ENCODE results near the gene ANGPTL8.

The ANGPTL8 gene

DNA sequence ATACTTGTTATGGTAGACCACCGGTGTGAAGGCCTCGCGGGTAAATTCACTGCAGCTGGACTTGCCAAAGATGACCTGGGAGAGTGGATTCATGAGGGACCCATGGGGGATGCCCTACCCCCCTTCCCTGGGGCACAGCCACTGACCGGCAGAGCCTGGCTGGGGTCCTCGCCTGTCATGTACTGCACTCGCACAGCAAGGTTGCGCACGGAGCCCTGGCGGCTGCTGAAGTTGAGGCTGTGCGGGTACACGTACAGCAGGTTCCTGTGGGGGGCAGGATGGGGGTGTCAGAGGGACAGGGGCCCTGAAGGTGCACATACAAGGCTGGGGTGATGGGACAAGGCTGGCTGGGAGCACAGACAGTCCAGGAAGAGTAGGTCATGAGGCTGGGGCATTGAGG, 1.4 kb upstream of the ANGPTL8 start:
- no peak for DNase-seq

DNA sequence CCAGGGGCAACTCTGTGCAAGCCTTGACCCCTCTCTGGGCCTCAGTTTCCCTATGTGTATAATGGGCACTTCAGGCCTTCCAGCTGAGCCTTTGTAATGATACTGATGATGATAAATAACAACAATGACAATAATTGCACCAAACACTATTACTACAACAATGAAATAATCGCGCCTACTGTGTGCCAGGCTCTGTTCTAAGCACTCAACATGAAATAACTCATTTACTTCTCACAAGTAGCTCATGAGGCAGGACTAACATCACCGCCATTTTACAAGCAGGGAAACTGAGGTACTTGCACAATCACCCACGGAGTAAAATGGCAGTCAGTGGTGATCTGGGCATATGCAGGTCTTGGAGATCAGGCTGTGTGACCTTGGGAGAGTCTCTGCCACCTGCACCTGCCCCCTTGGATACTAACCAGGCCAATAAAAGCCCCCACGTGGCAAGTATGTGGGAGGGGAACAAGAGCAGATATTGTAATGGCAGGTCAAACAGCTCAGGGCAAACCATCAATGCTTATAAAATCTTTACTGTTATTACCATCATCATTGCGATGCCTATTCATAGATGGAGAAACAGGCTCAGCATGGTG, 540 bp upstream of the ANGPTL8 start:
- no peak for DNase-seq

DNA sequence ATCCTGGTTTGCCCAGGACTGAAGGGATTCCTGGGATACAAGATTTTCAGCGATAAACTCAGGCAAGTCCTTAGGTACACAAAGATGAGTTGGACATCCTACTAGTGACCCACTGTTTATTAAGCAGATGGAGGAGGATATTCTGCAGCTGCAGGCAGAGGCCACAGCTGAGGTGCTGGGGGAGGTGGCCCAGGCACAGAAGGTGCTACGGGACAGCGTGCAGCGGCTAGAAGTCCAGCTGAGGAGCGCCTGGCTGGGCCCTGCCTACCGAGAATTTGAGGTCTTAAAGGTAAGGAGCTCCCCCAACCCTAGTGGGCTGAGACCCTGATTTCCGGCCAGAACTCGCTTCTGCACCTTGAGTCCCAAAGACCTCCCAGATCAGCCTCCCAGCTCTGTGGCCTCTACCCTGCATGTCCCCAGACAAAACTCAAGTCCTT, 607 bp downstream of the ANGPTL8 start:
- DNase-seq = no peak

DNA sequence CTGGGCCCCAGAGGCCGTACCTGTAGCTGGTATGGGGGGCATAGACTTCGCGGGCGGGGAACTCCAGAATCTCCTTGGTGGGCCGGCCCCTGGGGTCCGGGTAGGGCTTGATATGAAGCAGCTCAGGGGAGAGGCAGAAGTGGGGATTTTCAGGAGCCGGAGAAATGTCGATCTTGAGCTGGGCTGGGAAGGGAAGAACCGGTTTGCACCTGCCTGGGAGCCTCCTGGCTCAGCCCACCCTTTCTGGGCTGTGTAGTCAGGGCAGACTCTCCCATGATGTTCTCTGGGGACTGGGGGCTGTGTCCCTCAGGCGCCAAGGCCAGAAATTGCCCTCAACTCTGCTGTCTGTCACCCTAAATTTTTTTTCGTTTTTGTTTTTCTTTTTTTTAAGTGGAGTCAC, 2.6 kb downstream of the ANGPTL8 start:
- no peak for DNase-seq

DNA sequence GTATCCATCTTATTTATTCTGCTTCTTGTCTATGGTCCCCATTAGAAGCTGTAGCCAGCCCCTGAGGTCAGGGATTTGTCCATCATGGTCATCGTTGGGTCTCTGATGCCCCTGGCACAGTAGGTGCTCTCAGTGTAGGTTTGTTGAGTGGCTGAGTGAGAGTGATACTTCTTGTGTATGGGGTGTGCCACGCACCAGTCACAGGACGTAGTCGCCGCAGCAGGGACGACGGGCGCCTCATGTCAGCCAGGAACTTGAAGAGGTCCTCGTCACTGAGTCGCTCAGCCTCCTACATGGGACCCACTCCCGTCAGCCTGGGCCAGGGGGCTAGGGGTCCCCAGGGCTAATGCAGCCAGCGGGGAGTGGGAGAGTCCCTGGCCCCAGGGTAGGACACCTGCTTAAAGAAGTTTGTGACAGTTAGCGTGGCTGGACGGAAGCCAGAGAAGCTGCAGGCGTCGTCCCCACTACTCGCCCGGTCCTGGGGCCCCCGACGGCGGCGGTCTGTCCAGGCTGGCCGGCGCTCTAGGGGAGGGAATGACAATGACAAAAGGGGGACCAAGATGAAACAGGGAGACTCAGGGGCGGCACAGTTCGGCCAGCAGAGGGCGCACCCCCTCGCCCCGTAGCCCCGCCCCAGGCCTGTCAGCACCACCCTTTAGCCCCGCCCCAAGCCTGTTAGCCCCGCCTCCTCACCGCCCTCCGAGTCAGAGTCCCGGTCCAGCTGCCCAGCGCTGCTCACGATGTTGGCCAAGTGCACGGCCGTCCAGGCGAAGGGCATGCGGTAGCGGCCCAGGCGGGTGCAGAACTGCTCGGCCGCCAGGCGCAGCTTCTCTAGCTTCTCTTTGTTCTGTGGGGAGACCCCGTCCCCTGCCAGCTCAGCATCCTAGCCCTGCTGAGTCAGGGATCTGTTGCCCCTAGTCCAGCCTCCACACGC, 3.7 kb downstream of the ANGPTL8 start:
- peak; percentile 33 to 62 for DNase-seq

DNA sequence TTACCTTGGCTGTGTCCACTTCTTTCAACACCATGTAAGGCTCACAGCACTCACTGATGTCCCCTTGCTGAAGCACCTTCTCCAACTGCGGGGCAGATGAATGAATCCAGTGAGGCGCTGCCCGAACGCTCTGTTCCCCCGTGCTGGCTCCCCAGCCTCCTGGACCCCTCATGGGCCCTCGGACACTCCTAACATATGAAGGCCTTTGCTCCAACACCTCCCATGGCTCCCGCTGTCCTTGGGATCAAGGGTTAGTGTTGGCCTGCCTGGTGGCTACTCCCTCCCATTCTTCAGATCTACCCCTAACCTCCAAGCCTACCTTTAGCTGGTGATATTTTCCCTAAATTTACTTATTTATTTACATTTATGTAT, 4.4 kb downstream of the ANGPTL8 start:
- no peak for DNase-seq

DNA sequence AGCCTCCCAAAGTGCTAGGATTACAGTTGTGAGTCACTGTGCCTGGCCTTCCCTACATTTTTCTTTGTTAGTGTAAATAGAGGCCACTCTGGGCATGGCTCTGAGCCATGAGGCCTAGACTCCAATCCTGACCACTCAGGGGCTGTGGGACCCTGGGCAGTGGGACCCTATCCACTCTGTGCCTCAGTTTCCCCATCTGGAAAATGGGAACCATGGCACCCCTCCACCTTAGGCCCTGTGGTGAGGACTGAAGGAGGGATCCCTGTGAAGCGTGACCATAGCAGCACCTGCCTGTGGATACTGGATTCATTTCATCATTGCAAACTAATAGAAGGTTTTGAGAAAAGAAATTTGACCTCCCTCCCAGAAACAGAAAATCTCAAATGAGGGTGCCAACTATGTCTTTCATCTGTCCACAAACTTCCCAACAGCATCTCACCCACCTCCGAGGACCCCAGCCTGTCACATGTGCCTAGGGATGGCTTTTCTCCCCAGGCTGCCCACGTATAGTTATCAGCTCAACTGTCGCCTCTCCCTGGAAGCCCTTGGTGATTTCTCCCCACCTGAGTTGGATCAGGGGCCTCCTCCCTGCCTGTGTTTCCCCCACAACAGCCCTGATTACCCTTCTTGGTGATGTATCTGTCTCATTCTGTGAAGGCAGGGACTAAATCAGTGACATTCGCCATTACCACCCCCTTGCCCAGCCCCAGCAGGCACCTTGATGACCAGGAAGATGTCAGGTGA, 5.6 kb downstream of the ANGPTL8 start:
- DNase-seq = no peak

DNA sequence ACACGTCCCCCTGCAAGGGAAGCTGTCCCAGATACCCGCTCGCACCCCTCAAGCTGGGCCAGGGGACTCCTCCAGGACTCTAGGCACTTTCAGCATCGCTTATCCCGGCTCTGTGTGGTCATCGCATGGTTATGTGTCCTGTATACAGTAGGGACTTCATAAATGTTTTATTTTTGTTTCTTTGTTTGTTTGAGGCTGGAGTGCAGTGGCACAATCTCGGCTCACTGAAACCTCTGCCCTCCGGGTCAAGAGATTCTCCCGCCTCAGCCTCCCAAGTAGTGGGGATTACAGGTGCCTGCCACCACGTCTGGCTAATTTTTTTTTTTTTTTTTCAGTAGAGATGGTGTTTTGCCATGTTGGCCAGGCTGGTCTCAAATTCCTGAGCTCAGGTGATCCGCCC, 7.5 kb downstream of the ANGPTL8 start:
- DNase-seq = no peak

DNA sequence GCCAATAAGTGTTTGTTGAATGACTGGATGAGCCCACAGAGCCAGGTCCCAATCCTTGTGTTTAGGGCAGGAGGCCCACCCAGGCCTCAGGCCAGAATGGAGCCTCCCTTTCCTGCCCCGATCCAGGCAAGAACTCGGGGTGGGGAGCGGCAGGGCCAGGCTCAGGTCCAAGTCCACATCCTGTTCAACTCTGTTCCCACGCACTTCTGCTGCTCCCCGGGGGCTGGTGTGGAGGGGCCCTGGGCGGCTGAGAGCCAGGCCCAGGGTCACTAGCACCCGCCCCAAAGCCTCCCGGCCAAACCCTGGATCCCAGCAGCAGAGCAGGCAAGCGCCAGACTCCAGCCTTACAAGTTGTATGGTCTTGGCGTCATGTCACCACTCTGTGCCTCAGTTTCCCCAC, 8.0 kb downstream of the ANGPTL8 start:
- no peak for DNase-seq

DNA sequence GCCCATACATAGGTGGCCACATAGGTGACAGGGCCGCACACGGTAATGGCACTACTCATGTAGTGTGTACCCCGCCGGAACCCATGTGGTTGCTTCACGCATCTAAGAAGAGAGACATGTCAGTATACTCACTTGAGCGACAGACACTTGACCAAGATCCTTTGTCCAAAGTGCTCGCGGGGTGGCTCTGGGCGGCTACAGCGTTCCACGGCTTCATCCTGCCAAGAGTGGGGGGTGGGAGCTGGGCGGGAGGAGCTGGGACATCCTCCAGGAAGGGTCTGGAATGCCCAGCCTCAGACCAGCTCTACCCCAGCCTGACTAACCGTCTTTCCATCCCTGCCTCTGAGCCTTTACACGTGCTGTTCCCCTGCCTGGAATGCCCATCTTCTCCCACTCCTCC, 8.5 kb downstream of the ANGPTL8 start:
- DNase-seq = no peak

DNA sequence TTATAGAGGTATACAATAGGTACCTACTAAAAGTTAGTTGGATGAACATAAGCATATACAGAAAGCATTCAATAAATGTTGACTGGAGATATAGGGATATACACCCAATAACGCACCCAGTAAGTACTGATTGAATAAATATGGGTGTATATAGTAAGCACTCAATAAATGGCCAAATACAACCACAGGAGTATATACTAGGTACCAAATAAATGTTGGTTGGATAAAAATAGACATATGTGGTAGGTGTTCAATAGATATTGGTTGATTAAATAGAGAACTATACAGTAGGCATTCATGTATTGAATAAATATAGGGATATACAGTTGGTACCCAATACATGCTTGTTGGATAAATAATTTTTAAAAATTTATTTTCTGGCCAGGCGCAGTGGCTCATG, 9.4 kb downstream of the ANGPTL8 start:
- DNase-seq = no peak

DNA sequence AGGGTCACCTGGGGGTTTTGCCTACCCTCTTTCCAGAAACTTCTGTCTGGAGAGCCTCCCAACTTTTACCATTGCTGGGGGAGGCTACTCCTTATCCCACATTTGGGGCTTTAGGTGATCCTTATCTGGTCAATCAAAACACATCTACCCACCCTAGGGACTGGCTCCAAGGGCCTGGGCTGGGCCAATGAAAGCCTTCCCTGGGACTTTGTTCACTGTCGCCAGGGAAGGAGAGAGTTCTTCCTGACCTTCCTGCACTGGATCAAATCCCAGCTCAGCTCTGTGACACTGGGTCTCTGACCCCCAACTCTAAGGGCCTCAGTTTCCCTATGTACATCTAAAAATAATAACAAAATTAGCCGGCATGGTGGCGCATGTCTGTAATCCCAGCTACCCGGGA, 11.8 kb downstream of the ANGPTL8 start:
- DNase-seq = no peak

DNA sequence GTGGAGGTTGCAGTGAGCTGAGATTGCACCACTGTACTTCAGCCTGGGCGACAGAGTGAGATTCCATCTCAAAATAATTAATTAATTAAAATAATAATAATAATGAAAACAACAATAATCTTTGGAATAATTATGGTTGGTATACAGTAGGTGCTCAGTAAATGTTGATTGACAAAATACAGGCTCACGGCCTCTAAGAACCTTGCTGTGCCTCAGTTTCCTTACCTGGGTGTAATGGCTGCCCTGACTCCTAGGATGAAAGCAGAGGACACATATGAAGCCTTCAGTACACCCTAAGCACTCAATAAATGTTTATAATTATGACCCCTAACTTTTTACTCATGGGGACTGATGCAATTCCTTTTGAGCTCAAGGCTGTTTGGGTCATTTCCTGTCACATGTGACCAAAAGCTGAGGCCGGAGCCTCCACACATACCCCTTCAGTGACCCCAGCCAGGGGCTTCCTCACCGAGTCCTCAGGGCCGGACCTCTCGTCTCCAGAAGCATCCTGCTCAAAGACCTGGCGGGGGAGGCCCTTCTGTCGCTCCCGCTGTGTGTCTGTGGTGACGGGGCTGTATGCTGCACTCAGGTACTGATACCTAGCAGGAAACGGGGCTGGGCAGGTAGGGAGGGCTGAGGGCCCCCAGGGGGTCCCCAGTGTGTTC, 12.4 kb downstream of the ANGPTL8 start:
- no peak for DNase-seq

DNA sequence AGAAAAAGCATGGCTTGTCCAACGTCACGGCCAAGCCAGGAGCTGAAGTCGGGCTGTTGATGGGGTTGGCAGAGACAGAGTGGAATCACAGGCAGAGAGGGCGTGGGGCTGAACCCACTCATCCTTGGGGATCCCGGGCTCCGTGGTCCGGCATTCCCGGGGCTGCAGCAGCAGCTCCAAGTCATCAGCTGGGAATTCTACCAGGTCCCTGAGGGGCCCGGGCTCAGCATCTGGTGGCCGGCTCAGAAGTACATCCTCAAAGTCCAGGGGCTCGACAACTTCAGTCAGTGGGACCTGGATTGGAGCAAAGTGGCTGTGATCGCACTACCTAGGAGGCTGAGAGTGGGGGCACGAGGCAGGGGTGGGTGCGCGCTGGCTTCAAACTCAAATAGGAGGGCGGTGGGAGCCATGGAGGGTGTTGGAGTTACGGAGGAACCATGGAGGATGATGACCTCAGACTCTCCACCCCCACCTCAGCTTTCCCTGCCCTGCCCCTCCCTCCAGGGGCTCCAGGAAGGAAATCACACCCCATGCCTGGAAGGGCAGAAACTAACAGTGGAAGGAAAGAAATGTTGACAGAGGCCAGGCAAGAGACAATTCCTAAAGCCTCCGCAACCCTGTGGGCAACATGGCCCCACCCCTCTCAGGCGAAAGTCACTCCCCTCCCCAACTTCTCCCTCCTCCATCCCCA, 13.4 kb downstream of the ANGPTL8 start:
- DNase-seq = no peak

DNA sequence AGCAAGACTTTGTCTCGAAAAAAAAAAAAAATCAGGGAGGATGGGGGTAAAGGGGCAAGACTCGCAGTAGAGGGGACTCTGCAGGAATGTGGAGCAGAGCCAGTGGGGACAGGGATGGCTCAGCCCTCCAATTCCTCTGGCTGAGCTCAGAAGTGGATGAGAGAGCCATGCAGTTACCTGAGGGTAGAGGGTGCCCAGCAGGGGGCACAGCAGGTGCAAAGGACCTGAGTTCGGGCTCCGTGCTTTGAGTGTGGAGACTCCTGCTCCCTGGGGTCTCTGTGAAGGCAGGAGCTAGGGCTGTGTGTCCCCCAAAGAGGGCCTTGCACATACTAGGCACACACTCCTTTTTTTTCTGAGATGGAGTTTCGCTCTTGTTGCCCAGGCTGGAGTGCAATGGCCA, 15.2 kb downstream of the ANGPTL8 start:
- DNase-seq = no peak

DNA sequence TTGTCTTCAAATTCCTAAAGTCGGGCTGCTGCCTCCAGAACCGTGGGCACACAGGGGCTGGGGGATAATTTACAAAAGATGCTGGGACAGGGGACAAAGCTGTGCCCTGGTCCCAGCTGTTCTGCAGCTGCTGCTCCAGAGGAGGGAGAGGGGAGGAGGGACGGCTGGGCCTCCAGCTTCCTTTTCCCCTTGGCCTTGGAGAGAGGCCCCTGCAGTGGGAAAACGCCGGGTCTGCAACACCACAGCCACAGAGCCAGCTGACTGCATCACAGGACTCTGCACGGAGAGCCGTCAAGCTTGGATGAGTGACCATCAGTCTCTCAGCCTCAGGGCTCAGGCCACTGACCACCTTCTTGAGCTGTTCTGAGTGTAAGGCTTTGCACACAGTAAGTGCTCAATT, 16.8 kb downstream of the ANGPTL8 start:
- DNase-seq = no peak

DNA sequence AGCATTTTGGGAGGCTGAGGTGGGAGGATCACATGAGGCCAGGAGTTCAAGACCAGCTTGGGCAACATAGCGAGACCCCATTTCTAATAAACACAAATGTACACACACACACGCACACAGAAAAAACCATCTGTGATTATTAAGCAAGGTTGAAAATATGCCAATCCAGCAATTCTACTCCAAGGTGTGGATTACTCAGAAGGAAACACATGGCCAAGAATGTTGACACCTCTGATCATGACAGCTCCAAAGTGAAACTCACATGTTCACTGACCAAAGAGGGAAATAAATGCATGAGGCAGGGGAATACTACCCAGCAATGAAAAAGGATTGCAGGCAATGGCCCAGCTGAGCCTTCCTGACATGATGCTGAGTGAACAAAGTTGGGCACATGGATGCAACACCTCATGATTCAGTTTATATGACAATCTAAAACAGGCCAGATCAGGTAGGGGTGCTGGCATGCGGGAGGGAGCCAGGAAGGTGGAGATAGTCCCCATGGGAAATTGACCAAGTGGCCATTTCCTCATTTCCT, 18.5 kb downstream of the ANGPTL8 start:
- no peak for DNase-seq

DNA sequence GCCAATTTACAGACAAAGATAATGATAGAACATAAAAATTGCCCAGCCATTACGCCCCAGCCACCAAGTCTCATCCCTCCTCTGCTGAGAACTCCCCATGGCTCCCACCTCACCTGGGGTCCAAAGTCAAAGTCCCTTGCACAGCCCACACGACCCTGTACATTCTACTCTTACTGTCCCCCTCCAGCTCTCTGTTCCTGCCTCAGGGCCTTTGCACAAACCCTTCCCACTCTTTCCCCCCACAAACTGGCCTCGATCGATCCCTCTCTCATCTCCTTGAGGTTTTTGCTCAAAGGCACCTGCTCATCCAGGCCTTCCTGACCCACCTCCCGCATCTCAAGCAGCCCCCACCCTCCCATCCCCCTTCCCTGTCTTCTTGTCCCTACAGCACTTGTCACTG, 21.6 kb downstream of the ANGPTL8 start:
- DNase-seq = no peak

DNA sequence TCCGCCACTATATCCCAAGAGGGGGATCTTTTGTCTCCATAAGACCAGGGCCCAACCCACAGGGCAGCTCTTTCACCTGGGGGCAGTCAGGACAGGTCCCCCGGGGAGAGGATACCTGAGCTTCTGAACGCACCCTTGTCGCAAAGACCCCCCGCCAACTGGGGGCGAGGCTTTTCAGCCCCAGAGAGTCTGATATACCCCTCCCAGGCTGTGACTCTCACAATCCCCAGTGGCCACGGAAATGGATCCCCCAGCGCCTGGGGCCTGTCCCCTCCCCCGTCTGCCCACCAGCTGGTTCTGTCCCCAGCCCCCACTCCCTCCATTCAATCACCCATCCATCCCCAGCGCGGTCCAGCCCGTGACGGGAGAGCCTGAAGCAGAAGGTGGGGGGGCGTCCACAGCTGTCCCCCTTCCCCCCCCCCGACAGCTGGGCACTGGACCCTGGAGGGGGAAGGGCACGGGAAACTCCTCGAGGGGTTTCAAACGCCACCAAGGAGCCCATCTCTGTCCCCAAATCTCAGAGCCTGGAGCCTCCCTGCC, 22.1 kb downstream of the ANGPTL8 start:
- DNase-seq = no peak

DNA sequence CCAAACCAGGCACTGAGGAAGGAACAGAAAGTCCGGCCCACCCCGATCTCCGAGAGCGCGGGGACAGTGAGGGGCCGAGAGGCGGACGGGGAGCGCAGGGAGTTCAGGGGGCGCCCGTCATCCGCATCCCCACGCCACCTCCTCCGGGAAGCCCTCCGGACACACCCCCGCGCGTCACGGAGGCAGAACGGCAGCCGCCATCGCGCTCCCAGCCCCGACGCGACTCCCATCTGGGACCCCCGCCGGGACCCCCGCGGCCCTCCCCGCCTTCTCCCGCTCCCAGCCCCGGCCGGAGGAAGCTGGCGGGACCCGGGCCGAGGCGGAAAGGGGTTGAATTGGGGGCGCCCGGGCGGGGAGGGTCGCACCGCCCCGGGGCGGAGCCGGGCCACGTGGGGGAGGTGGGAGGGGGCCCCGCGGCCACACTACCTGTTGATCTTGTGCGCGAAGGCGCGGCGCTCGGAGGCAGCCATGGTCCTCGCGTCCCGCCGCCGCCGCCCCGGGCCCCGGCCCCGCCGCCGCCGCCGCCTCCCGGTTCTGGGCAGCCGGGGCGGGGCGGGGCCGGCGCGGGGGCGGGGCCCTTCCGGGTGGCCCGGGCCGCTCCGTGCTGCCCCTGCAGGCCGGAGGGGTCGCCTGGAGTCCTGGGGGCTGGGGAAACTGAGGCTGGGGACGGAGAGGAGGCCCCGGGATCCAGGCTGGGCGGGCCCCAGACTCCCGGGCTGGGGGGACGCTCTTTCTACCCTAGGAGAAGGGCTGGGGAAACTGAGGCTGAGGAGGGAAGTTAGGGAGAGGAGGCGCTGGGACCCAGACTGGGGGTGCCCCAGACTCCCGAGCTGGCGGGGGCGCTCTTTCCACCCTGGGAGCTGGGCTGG, 22.8 kb downstream of the ANGPTL8 start, which contains the start of gene DOCK6:
Gene DOCK6 (minus strand): TSS at position 554 of the 869 bp plus-strand sequence. CDS start 84 bp downstream, at position 470.
- DNase-seq = no peak

DNA sequence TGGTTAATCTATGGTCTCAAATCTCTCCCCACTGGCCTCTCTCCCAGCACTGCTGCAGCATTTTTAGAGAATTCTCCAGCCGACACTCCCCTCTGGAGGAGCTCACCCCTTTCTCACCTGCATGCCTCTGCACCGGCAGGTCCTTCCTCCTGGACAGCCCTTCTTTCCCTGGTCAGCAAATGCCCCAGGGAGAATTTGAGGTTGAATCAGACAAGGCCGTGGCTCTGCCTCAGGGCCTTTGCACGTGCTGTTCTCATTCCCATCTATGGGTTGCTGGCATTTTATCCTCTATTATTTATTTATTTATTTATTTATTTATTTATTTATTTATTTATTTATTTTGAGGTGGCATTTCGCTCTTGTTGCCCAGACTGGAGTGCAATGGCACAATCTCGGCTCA, 24.3 kb downstream of the ANGPTL8 start:
- no peak for DNase-seq

All from NCI-H1930 (cell line).